Uterus (tissue), 2 donors: ENCODE results near the gene CDAN1.

Source experiments
- POLR2A ChIP-seq, 2 donors: fragments of 450-650 bp; IDR thresholded peaks; one replicate each; pipeline ENCODE4 v1.6.1; 2016; ENCODE audit warnings: antibody characterized with exemption in 2 of 2, mild to moderate bottlenecking in 1 of 2, moderate library complexity in 1 of 2
- TF ChIP-seq, protein P1 (sequence below), 4 experiments: fragments of 200-600 bp in 2 of 4; fragments of 450-650 bp in 2 of 4; sonication (generic) in 2 of 4; IDR thresholded peaks; one replicate each; pipeline ENCODE4 v1.5.1; 2016 to 2019; ENCODE audit warnings: antibody characterized with exemption in 4 of 4, mild to moderate bottlenecking in 2 of 4, moderate library complexity in 1 of 4

DNA sequence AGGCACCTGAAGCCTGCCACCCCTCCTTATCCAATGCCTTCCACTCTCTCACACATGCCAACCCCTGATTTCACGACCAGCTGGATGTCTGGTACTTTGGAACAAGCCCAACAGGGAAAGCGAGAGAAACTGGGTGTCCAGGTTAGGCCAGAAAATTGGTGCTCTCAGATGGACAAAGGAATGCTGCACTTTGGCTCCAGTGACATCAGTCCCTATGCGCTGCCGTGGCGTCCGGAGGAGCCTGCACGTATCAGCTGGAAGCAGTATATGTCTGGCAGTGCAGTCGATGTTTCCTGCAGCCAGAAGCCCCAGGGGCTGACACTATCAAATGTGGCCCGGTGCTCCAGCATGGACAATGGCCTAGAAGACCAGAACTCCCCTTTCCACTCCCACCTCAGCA is 45.2 kb downstream of the CDAN1 start:
- TF ChIP-seq, protein P1, sequence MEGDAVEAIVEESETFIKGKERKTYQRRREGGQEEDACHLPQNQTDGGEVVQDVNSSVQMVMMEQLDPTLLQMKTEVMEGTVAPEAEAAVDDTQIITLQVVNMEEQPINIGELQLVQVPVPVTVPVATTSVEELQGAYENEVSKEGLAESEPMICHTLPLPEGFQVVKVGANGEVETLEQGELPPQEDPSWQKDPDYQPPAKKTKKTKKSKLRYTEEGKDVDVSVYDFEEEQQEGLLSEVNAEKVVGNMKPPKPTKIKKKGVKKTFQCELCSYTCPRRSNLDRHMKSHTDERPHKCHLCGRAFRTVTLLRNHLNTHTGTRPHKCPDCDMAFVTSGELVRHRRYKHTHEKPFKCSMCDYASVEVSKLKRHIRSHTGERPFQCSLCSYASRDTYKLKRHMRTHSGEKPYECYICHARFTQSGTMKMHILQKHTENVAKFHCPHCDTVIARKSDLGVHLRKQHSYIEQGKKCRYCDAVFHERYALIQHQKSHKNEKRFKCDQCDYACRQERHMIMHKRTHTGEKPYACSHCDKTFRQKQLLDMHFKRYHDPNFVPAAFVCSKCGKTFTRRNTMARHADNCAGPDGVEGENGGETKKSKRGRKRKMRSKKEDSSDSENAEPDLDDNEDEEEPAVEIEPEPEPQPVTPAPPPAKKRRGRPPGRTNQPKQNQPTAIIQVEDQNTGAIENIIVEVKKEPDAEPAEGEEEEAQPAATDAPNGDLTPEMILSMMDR (IDR thresholded peaks at IDR 0.05), result no peak
- no peak for TF ChIP-seq POLR2A (IDR thresholded peaks at IDR 0.05)
